SU-DHL-6 (cell line): Measurements from ENCODE around the gene DHRS7B.

Source experiments
- CTCF ChIP-seq: fragments of 200-600 bp; sonication (generic); IDR thresholded peaks from one replicate; pipeline ENCODE4 v1.5.1; 2017; ENCODE audit warnings: antibody characterized with exemption, mild to moderate bottlenecking, low read length, moderate library complexity; ENCODE audit not compliant: insufficient read depth, poor library complexity, severe bottlenecking
- EZH2phosphoT487 ChIP-seq: fragments of 200-600 bp; sonication (generic), shearing (Covaris generic); conservative IDR thresholded peaks from 2 replicates; pipeline ENCODE4 v1.6.1; 2018; ENCODE audit warnings: mild to moderate bottlenecking, antibody characterized with exemption, low read length, moderate library complexity, mixed read lengths

DNA sequence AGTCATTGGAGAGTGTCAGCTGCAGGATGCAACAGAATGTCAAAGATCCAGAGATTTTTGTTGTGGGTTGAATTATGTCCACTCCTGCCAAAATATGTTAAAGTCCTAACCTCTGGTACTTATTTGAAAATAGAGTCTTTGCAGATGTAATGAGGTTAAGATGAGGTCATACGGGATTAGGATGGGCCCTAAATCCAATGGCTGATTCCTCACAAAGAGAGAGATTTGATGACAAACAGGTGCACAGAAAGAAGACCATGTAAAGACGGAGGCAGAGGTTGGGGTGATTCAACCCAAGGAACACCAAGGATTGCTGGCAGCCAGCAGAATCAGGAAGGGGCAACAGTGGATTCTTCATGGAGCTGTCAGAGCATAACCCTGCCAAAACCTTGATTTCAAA is 49.5 kb upstream of the DHRS7B start:
- TF ChIP-seq CTCF (no peak), EZH2phosphoT487 (no peak)
